Neural cell (in vitro differentiated cells): ENCODE measurements around the gene GUCA1C.

Experiments
- MXI1 ChIP-seq: fragments of 450-650 bp; conservative IDR thresholded peaks from 2 replicates; pipeline ENCODE4 v1.6.1; 2014; ENCODE audit warnings: antibody characterized with exemption, mild to moderate bottlenecking; ENCODE audit not compliant: poor library complexity, severe bottlenecking
- TF ChIP-seq, protein P1 (sequence below): fragments of 450-650 bp; IDR thresholded peaks from 2 replicates; pipeline ENCODE4 v1.5.1; 2014; ENCODE audit warnings: antibody characterized with exemption, mild to moderate bottlenecking, moderate library complexity; ENCODE audit not compliant: poor library complexity, severe bottlenecking

DNA sequence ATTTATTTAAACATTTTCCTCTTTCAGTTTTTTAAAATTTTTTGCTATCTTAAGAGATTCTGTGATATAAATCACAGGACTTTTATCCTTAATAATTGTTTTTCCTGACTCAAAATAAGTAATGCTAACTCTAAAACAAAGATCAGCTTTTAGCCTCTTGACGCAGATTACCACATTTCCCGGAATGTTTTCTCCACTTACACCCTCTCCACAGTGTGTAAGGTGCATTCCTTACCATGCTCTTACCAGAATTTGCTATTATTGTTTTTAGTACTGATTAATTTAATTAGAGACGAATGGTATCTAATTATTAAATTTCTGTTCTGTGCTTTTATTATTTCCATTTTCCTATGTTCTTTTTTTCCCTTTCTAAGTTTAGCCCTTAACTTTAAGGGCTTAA, 34.8 kb downstream of the GUCA1C start:
- TF ChIP-seq, protein P1, sequence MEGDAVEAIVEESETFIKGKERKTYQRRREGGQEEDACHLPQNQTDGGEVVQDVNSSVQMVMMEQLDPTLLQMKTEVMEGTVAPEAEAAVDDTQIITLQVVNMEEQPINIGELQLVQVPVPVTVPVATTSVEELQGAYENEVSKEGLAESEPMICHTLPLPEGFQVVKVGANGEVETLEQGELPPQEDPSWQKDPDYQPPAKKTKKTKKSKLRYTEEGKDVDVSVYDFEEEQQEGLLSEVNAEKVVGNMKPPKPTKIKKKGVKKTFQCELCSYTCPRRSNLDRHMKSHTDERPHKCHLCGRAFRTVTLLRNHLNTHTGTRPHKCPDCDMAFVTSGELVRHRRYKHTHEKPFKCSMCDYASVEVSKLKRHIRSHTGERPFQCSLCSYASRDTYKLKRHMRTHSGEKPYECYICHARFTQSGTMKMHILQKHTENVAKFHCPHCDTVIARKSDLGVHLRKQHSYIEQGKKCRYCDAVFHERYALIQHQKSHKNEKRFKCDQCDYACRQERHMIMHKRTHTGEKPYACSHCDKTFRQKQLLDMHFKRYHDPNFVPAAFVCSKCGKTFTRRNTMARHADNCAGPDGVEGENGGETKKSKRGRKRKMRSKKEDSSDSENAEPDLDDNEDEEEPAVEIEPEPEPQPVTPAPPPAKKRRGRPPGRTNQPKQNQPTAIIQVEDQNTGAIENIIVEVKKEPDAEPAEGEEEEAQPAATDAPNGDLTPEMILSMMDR, result no peak
- no peak for TF ChIP-seq MXI1
